Measurements from ENCODE around the gene FOXO1.
"Not testable (repeated sequence)": the region's sequence is repeated elsewhere in the genome, so short reads cannot be mapped to it uniquely, and the experiment has no call there.

FOXO1 gene

GRCh38 chr13:40665126-40666044, 1.1 kb downstream of the FOXO1 start:
- no peak for DNase-seq (ENCODE audit: low read depth)

- no peak for DNase-seq (ENCODE audit: low read depth)
These were observed 1.9 kb downstream of the FOXO1 start for GRCh38 chr13:40664350-40665125.

GRCh38 chr13:40664100-40664349, 2.4 kb downstream of the FOXO1 start:
- DNase-seq (ENCODE audit: low read depth), result not testable (repeated sequence)

- DNase-seq (ENCODE audit: low read depth), result no peak
These were observed 3.6 kb downstream of the FOXO1 start for GRCh38 chr13:40662866-40663265.

- DNase-seq (ENCODE audit: low read depth), result no peak
These were observed 4.4 kb downstream of the FOXO1 start for GRCh38 chr13:40661875-40662665.

- no peak for DNase-seq (ENCODE audit: low read depth)
These were observed 5.7 kb downstream of the FOXO1 start for GRCh38 chr13:40660692-40661091.

- DNase-seq (ENCODE audit: low read depth), result no peak
These were observed 6.2 kb downstream of the FOXO1 start for GRCh38 chr13:40660141-40660664.

- no peak for DNase-seq (ENCODE audit: low read depth)
These were observed 8.5 kb downstream of the FOXO1 start for GRCh38 chr13:40657951-40658350.

- no peak for DNase-seq (ENCODE audit: low read depth)
These were observed 9.1 kb downstream of the FOXO1 start for GRCh38 chr13:40657307-40657706.

- DNase-seq (ENCODE audit: low read depth), result no peak
These were observed 10.1 kb downstream of the FOXO1 start for GRCh38 chr13:40656358-40656757.

GRCh38 chr13:40653527-40654318, 12.7 kb downstream of the FOXO1 start:
- no peak for DNase-seq (ENCODE audit: low read depth)

GRCh38 chr13:40652588-40652940, 13.9 kb downstream of the FOXO1 start:
- DNase-seq (ENCODE audit: low read depth), result no peak

- DNase-seq (ENCODE audit: low read depth), result no peak
These were observed 14.4 kb downstream of the FOXO1 start for GRCh38 chr13:40651866-40652587.

GRCh38 chr13:40648841-40649240, 17.6 kb downstream of the FOXO1 start:
- DNase-seq (ENCODE audit: low read depth), result no peak

- no peak for DNase-seq (ENCODE audit: low read depth)
These were observed 18.4 kb downstream of the FOXO1 start for GRCh38 chr13:40648040-40648439.

- DNase-seq (ENCODE audit: low read depth), result no peak
These were observed 21.4 kb downstream of the FOXO1 start for GRCh38 chr13:40644838-40645604.

- DNase-seq (ENCODE audit: low read depth), result no peak
These were observed 25.5 kb downstream of the FOXO1 start for GRCh38 chr13:40640845-40641458.

GRCh38 chr13:40640202-40640601, 26.2 kb downstream of the FOXO1 start:
- DNase-seq (ENCODE audit: low read depth), result no peak

- DNase-seq (ENCODE audit: low read depth), result no peak
These were observed 27.2 kb downstream of the FOXO1 start for GRCh38 chr13:40639221-40639681.

- DNase-seq (ENCODE audit: low read depth), result no peak
These were observed 28.8 kb downstream of the FOXO1 start for GRCh38 chr13:40637643-40638042.
